ENCODE data around the gene IL1R2.

IL1R2 gene

DNA sequence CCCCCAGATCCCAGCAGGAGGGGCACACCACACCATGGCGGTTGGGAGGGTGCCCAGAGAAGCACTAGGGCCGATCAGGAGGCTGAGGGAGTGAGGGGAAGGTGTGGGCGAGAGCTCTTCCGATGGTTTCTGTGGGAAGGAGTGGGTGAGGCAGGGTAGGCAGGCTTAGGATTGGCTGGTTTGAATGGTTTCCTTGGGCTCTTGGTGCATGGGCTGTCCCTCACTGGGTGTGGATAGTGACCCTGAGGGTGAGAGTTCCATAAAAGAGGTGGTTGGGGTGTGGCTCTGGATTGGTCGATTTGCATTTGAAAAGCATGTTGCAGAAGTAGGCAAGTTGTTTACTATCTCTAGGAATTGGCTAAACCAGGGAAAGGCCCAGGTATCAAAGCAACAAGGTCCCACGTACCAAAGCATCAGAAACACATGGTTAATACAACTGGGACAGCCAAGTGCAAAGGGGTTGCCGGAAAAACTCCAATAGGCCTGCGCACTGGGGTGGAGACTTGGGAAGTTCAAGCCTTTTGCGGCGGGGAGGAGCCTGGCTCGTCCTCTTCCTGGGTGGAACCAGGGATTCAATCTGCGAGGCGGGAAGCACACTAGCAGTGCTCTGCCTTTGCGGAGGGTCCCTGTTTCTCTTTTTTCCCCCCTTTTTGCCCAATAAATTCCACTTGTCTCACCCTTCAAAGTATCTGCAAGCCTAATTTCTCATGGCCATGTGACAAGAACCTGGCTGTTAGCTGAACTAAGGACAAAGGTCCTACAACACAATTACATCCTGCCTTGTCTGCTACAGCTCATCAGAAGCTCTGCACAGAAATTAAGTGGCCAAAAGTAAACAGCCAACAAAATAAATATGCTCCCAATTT lies 43.2 kb downstream of the IL1R2 start:
- DNase-seq (ENCODE audit: low read depth): no peak
- TF ChIP-seq, protein P1, sequence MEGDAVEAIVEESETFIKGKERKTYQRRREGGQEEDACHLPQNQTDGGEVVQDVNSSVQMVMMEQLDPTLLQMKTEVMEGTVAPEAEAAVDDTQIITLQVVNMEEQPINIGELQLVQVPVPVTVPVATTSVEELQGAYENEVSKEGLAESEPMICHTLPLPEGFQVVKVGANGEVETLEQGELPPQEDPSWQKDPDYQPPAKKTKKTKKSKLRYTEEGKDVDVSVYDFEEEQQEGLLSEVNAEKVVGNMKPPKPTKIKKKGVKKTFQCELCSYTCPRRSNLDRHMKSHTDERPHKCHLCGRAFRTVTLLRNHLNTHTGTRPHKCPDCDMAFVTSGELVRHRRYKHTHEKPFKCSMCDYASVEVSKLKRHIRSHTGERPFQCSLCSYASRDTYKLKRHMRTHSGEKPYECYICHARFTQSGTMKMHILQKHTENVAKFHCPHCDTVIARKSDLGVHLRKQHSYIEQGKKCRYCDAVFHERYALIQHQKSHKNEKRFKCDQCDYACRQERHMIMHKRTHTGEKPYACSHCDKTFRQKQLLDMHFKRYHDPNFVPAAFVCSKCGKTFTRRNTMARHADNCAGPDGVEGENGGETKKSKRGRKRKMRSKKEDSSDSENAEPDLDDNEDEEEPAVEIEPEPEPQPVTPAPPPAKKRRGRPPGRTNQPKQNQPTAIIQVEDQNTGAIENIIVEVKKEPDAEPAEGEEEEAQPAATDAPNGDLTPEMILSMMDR (IDR thresholded peaks at IDR 0.05; ENCODE audit: control insufficient read depth, extremely low read depth, insufficient read depth): no peak
- H3K4me3 ChIP-seq (ENCODE audit: low read depth, low read length): no peak overlapping the region

DNA sequence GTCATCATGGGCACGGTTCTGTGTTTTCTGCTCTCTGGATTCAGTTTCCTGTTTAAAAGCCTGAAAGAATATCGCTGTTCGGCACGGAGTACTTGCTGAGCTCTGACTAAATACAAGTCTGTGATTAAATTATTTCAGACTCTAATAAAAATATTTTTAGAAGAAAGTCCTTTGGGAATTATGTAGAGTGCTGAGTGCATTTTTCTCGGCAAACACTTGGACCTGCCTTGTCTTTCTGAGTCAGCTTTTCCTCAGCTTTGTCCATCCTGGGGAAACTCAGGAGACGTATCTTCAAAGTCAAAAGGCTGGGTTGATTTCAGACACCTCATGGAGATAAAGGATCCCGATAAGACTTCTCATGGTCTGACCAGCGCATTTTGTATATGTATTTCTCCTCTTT lies 45.9 kb downstream of the IL1R2 start:
- no peak overlapping the region for H3K4me3 ChIP-seq (ENCODE audit: low read depth, low read length)
- no peak for DNase-seq (ENCODE audit: low read depth)

DNA sequence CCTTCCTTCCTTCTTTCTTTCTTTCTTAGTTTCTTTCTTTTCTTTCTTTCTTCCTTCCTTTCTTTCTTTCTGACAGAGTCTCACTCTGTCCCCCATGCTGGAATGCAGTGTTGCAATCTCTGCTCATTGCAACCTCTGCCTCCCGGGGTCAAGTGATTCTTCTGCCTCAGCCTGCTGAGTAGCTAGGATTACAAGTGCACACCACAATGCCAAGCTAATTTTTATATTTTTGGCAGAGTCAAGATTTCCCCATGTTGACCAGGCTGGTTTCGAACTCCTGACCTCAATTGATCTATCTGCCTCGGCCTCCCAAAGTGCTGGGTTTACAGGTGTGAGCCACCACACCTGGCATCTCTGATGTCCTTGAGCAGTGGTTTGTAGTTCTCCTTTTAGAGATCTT lies 48.5 kb downstream of the IL1R2 start:
- TF ChIP-seq, protein P1 (IDR thresholded peaks at IDR 0.05; ENCODE audit: control insufficient read depth, extremely low read depth, insufficient read depth): no peak
- no peak overlapping the region for H3K4me3 ChIP-seq (ENCODE audit: low read depth, low read length)
- no peak for DNase-seq (ENCODE audit: low read depth)

More for the DNA sequence above, 45.9 kb downstream of the IL1R2 start:
- TF ChIP-seq, protein P1 (IDR thresholded peaks at IDR 0.05; ENCODE audit: control insufficient read depth, extremely low read depth, insufficient read depth): no peak

DNA sequence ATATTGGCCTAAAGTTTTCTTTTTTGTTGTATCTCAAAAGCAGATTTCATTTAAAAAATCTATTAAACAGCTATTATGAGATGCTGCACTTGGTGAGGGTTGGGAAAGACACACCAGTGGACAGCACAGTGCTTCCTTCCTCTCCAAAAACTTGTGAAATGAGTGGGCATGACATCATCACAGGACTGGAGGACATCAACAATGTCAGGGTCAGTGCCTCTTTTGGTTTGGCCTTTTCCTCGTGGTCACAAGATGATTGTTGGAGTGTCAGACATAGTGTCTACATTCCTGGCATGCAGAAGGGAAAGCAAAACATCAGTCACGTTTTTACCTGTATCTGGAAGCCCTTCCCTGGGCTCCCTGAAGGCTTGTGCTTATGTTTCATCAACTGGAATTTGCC lies 49.6 kb downstream of the IL1R2 start:
- TF ChIP-seq, protein P1 (IDR thresholded peaks at IDR 0.05; ENCODE audit: control insufficient read depth, extremely low read depth, insufficient read depth): no peak
- no peak overlapping the region for H3K4me3 ChIP-seq (ENCODE audit: low read depth, low read length)
- DNase-seq (ENCODE audit: low read depth): no peak

DNA sequence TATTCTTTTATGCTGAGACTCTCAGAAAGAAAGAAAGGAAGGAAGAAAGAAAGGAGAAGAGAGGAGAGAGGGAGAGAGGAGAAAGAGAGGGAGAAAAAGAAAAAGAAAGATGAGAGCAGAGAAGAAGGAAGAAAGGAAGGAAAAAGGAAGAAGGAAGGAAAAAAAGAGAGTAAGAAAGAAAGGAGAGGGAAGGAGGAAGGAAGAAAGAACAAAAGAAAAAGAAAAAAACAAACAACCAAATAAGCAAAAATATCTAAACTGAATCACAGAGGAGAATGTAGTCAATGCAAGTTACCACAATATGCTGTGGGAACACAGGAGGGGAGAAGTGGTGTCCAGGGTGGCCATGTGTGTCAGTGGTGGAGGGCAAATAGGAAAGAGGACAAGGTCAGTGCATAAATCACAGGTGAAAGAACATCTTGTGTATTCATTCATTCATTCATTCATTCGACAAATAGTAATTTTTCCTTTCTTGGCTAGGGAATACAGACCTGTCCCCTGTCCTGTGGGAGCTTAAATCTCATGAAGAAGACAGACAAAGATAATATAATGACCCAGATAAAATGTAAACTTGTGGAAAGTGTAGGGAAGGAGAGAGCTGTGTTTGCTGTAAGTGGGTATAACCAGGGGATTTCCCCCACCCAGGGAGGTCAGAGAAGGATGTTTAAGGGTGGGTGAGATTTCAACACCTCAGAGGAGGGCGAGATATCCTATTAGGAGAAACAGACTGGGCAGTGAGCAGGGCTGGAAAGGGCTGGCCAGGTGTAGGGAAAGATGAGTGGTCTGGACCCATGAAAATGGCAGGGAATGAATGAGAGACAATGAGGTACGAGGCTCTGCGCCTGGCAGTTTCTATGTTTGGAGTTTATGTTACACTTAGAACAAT lies 50.7 kb downstream of the IL1R2 start:
- no peak for DNase-seq (ENCODE audit: low read depth)
- TF ChIP-seq, protein P1 (IDR thresholded peaks at IDR 0.05; ENCODE audit: control insufficient read depth, extremely low read depth, insufficient read depth): no peak

DNA sequence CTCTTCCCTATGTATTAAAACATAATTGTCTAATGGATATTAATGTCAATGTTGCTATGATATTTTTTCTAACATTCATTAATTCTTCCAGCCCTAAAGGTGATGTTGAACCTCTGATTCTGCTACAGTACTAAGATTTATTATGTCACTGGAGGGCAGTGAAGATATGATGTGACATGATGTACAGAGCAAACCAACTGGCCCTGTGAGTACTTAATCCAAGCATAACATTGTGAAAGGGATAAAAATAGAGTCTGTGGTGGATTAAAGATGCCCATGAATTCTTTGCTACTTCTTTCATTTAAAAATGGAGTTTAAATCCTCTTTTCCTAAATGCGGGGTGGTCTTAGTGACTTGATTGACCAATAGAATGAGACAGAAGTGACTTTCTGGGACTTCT lies 51.8 kb downstream of the IL1R2 start:
- no peak for DNase-seq (ENCODE audit: low read depth)
- no peak overlapping the region for H3K4me3 ChIP-seq (ENCODE audit: low read depth, low read length)
- TF ChIP-seq, protein P1 (IDR thresholded peaks at IDR 0.05; ENCODE audit: control insufficient read depth, extremely low read depth, insufficient read depth): no peak

More for the DNA sequence above, 50.7 kb downstream of the IL1R2 start:
- no peak overlapping the region for H3K4me3 ChIP-seq (ENCODE audit: low read depth, low read length)
